Embryonic facial prominence (tissue), 1 donor: ENCODE data around the gene CAAP1.
"Not testable (repeated sequence)": the region's sequence is repeated elsewhere in the genome, so short reads cannot be mapped to it uniquely, and the experiment has no call there.

Experiments used
- DNase-seq: peaks from one replicate; pipeline ENCODE4 v3.0.0-alpha.2; 2016; ENCODE audit errors: extremely low spot score

CAAP1 gene

GRCh38 chr9:26892251-26893029 is at the start of gene CAAP1:
CAAP1 (minus strand) TSS chr9:26892802; CDS start chr9:26892715, 87 bp downstream.
- DNase-seq: peak; percentile 88

DNA sequence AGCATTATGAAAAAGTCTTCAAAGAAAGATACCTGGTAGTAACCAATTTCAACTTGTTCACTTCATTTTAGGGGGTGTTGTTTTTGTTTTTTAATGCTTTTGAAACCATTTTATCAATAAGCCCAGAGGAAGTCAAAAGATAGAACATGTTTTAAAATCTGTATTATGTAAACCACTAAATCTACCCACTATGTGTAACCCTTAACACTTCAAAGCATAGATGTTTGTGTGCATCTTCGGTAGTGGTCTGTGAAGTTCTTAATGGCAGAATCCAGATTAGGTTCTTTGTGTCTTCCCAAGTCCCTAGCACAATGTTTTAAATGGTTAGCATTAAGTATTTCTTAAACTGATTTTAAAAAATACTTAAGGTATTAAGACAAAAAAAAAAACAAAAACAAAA is 48.2 kb upstream of the CAAP1 start:
- no peak for DNase-seq

DNA sequence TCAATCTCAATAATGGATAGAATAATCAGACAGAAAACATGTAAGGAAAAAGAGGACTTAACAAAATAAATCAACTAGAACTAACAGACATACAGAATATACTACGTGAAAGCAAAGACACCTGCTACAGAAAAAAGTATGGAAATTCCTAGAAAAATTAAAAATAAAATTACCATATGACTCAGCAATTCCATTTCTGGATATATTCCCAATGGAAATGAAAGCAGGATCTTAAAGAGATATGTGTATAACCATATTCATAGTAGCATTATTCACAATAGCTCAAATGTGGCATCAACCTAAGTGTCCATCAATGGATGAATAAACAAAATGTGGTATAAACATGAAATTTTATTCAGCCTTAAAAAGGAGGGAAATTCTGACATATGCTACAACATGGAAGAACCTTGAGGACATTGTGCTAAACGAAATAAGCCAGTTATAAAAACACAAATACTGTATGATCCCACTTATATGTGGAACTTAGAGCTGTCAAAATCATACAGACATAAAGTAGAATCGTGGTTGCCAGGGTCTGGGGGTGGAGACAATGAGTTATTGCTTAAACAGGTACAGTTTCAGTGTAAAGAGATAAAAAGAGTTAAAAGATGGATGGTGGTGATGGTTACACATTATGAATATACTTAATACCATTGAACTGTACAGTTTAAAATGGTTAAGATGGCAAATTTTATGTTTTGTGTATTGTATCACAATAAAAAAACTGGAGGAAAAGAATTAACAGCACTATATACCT is 47.5 kb upstream of the CAAP1 start:
- no peak for DNase-seq

DNA sequence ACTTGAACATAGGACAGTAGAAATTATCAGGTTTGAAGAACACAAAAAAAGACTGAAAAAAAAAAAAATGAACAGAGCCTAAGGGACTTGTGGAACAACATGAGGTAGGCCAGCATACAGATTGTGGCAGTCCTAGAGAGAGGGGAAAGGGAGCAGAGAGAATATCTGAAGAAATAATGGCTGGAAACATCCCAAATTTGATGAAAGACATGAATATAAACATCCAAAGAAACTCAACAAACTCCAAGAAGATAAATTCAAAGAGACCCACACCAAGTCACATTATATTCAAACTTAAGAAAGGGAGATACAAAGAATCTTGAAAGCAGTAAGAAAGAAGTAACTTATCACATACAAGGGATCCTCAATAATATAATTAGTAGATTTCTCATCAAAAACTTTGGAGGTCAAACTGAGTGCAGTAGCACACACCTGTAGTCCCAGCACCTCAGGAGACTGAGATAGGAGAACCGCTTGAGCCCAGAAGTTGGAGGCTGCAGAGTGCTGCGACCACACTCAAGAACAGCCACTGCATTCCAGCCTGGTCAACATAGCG is 45.3 kb upstream of the CAAP1 start:
- no peak for DNase-seq

- DNase-seq: no peak
Measured at GRCh38 chr9:26935847-26936246, 43.2 kb upstream of the CAAP1 start.

- DNase-seq: no peak
Measured at GRCh38 chr9:26928902-26929495, 36.4 kb upstream of the CAAP1 start.

DNA sequence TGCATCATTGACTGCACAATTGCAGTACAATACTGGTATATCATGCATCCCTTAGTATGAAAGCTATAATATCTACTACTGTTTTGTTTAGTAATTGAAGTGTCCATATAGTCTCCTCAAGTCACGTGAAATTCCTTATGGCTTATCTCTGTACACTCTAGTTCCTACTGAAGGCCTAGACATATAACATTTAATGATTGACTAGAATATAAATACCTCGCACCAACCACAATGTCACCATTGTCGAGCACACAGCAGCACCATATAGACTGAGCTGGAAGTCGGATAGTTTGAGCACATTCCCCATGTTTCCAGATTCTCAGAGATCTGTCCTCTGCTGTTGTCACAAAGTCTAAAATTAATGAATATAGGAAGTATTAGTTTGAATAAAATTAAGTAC is 33.0 kb upstream of the CAAP1 start:
- no peak for DNase-seq

GRCh38 chr9:26919698-26920097 is 27.1 kb upstream of the CAAP1 start:
- DNase-seq: no peak

- DNase-seq: no peak
Measured at GRCh38 chr9:26913138-26913668, 20.6 kb upstream of the CAAP1 start.

DNA sequence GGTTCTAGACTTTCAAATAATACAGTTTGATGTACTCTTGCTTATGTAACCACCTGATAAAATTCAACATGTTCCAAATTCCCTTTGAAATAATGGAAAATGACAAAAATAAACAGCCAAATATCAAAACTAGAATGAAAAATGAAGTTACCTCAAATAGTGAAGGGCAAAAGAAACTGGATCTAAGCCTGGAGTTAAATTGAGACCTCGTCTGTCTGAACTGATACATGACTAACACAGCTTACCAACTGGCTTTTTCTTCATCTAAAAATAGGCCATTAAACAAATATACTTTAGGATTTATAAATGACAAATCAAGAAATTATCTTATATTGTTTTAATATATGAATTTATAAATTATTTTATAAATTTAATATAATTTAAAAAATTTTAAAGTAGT is 12.1 kb upstream of the CAAP1 start:
- DNase-seq: no peak

GRCh38 chr9:26904070-26904469 is 11.5 kb upstream of the CAAP1 start:
- no peak for DNase-seq

GRCh38 chr9:26893030-26893676 is 551 bp upstream of the CAAP1 start:
- no peak for DNase-seq

- no peak for DNase-seq
Measured at GRCh38 chr9:26891726-26892125, 876 bp downstream of the CAAP1 start.

GRCh38 chr9:26888271-26888670 is 4.3 kb downstream of the CAAP1 start:
- DNase-seq: no peak

DNA sequence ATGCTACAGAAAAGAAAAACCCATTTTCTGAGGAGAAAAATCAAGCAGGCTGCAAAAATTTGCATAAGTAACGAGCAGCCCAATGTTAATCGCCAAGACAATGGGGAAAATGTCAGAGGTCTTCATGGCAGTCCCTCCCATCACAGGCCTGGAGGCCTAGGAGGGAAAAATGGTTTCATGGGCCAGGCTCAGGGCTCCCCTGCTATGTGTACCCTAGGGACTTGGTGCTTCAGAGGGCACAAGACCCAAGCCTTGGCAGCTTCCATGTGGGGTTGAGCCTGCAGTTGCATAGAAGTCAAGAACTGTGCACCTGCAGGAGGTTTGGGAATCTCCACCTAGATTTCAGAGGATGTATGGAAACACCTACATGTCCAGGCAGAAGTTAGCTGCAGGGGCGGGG is 10.4 kb downstream of the CAAP1 start:
- DNase-seq: no peak

- no peak for DNase-seq
Measured at GRCh38 chr9:26880262-26880661, 12.3 kb downstream of the CAAP1 start.

- DNase-seq: not testable (repeated sequence)
Measured at GRCh38 chr9:26875155-26875554, 17.4 kb downstream of the CAAP1 start.

- DNase-seq: no peak
Measured at GRCh38 chr9:26870292-26870691, 22.3 kb downstream of the CAAP1 start.

DNA sequence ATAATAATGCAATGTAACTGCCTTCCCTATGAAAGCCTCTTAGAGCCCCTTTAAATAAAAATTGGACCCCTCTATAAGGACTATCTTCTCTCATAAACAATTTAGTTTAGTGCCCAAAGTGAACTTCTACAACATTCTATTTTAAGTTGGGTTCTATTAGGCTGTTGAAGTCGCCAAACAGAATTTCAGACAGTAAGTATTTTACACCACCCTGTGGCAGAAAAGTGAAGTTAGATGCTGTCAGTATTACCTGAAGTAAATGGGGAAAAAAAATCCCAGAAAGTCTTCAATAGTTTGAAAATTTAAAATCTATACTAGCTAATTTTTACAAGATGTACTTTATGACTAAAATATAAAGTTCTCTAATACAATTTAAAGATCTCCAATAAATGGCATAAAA is 29.5 kb downstream of the CAAP1 start:
- no peak for DNase-seq

GRCh38 chr9:26856413-26857032 is 36.1 kb downstream of the CAAP1 start:
- DNase-seq: no peak

DNA sequence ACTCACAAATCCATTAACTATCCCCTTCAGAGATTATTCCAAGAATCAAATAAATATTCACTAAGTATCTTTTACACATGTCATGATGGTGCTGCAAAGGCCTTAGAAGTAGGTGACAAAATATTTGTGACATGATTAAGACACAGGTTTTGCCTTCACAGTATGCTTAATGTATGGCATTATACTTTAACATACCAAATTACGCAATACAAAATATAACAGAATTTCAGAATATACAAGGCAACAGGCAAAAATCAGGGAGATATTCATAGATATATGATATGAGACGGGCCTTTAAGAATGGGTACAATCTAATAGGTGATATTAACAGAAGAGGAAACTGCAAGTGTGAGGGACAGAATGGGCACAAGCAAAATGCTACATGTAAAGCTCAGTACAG is 41.6 kb downstream of the CAAP1 start:
- no peak for DNase-seq
